ENCODE data around the gene RNPC3.
"Not testable (repeated sequence)": the region's sequence is repeated elsewhere in the genome, so short reads cannot be mapped to it uniquely, and the experiment has no call there.

RNPC3 gene

DNA sequence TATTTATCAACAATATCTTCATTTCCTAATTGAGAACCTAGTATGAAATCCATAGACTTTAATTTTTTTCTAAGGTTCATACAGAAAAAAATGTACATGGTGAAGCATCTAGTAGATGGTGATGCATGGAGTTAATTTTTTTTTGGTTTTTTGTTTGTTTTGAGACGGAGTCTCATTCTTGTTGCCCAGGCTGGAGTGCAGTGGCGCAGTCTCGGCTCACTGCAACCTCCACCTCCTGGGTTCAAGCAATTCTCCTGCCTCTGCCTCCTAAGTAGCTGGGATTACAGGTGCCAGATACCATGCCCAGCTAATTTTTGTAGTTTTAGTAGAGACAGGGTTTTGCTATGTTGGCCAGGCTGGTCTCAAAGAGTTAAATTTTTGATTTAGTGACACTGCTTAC lies 35.6 kb downstream of the RNPC3 start:
- DNase-seq (ENCODE audit: low read depth in 2 of 2), result not testable (repeated sequence)

DNA sequence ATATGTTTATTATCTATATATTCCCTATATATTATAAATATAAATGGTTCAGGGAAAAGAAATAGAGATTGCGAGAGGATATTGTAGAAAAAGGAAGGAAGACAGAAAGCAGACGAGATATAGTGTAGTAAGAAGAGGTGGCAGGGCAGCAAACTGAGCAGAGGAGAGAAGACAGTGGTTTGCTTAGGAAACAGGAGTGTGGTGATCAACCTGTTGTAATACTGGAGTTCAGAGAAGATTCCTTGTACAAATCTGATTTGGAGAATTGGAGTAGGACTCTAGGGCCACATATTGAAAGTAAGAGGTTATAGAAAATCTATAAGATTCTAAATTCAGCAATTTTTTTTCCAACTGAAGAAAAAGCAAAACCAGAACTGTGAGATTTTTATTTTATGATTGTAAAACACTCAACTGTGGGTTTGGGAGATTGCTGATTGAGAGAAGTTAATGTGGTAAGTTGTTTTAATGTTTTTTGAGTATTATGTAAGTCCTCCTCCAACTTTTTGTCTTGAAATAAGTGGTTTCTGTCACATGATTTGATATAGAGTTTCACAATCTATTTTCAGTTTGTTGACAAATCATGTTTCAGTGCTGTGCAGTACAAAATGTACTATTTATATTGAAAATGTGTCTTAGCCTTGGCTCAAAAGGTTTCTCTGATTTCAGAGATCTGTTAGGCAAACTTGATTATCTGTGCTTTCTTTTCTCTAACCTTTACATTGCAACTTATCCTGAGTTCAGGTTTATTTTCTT lies 36.3 kb downstream of the RNPC3 start:
- DNase-seq (ENCODE audit: low read depth in 2 of 2), result no peak

DNA sequence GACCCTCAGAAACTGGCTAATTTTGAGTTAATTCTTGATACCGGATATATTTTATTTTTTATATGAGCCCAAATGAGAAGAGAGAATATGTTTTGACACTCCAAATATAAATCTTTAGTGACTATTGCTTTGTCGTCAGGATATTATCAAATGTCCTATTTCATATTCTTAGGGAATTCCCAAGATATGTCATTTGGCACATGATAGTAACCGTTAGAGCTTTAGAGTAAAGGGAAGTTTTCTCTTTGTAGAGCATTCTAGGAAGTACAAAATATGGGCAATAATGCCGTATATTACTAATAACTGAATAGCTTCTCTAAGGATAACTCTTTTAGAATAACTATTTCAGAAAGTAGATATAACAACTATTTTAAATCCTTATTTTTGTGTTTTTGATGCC lies 37.6 kb downstream of the RNPC3 start:
- DNase-seq (ENCODE audit: low read depth in 2 of 2), result no peak

DNA sequence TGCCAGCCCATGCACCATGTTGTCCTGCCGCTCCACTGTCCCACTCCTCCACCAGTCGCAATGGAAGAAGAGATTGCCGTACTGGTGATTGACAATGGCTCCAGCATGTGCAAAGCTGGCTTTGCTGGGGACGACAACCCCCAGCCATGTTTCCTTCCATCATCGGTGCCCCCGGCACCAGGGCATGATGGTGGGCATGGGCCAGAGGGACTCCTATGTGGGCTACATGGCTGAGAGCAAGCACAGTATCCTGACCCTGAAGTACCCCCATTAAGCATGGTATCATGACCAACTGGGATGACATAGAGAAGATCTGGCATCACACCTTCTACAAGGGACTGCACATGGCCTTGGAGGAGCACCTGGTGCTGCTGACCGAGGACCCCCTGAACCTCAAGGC lies 44.0 kb downstream of the RNPC3 start:
- no peak for DNase-seq (ENCODE audit: low read depth in 2 of 2)

- DNase-seq (ENCODE audit: low read depth in 2 of 2), result not testable (repeated sequence)
Measured at GRCh38 chr1:103571289-103571688, 45.8 kb downstream of the RNPC3 start, which contains the start of gene AMY2B. TSS of gene AMY2B (plus strand) at chr1:103571589. CDS start at chr1:103571603, 14 bp downstream.

- no peak for DNase-seq (ENCODE audit: low read depth in 2 of 2)
Measured at GRCh38 chr1:103576065-103576464, 50.6 kb downstream of the RNPC3 start.

DNA sequence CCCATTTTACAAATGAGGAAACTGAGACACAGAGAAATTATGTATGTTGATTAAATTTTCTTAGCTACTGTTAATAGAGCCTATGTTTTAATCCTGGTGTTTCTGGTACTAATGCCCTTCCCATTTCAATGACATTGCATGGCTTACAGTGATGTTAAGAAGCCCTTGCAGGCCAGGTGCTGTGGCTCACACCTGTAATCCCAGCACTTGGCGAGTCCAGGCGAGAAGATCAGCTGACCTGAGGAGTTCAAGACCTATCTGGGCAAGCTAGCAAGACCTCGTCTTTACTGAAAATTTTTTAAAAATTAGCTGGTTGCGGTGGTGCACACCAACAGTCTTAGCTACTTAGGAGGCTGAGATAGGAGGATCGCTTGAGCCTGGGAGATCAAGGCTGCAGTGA lies 51.3 kb downstream of the RNPC3 start:
- not testable (repeated sequence) for DNase-seq (ENCODE audit: low read depth in 2 of 2)

DNA sequence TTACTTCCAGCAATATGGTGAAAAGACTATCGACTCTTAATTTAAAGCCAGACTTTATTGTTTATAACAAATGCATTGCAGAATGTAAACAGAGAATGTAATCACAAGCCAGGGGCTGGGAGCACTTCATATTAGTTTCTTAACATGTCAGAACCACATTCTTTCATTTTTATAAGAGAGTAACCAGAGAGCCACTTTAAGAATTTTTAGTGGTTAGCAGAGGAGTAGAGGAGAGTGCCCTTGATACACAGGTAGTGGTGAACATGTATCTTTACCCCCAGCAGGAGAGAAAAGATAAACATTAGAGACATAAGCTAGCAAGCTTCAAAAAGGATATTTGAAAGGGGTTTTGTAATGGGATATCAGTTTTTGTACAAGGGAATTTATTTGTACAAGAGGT lies 57.0 kb downstream of the RNPC3 start:
- no peak for DNase-seq (ENCODE audit: low read depth in 2 of 2)

GRCh38 chr1:103583887-103584286 lies 58.4 kb downstream of the RNPC3 start:
- no peak for DNase-seq (ENCODE audit: low read depth in 2 of 2)

- DNase-seq (ENCODE audit: low read depth in 2 of 2), result no peak
Measured at GRCh38 chr1:103584537-103584936, 59.0 kb downstream of the RNPC3 start.

DNA sequence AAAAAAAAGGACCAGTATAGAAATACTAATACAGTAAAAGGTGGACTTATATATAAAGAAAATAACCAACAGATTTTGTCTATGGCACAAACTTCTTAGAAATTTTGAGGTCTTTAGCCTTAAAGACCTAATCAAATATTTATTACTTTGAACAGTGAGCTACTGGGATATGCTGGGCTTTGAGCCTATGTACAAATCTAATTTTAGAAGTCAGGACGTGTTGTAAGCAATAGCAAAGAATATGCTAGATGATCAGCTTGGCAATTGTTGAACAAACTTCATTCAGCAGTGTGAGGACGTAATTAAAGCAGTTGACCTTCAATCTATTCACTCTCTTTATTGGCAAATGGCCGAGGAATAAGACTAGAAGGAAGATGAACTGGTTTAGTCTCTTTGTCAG lies 77.2 kb downstream of the RNPC3 start:
- not testable (repeated sequence) for DNase-seq (ENCODE audit: low read depth in 2 of 2)

Measured in stimulated activated CD4-positive, alpha-beta T cell treated with anti-CD3 and anti-CD28 coated beads, Interleukin-1b, Interleukin-23, amount 100 ng/mL, for 1 hour (primary cell).